ENCODE results near the gene RASSF4. TPM values are rescaled to one million over a fixed set of nuclear protein-coding genes. Genes with fewer than 3 reads are reported as not detected.

Gene RASSF4
- total and polyA plus RNA-seq, 3 experiments from 2014 or later = 0.85 to 2.8 (median 2.8) TPM

- no peak overlapping the region for H3K27ac Mint-ChIP-seq
- no peaks in the 10 kb centered on the region for H3K36me3 Mint-ChIP-seq
- Histone ChIP-seq H3K4me3 (ENCODE audit: low read length) (no peak overlapping the region), H3K36me3 (ENCODE audit: insufficient read depth, low read length) (no peaks in the 10 kb centered on the region), H3K27me3 (ENCODE audit: insufficient read depth, low read length, poor library complexity, severe bottlenecking) (no peaks in the 10 kb centered on the region), H3K9me3 (ENCODE audit: low read length) (no peaks in the 10 kb centered on the region), H3K27ac (ENCODE audit: low read depth, low read length) (no peak overlapping the region), H3K4me1 (ENCODE audit: insufficient read depth, low read length) (peaks cover 40% of the 10 kb centered on the region)
- H3K4me3 Mint-ChIP-seq = peak overlapping the region in 1 of 7 donors; percentile 21
- no peaks in the 10 kb centered on the region for H3K9me3 Mint-ChIP-seq
- POLR2A ChIA-PET = no interaction called here
- H3K27me3 Mint-ChIP-seq = peaks cover 0 to 3% of the 10 kb centered on the region in 2 donors
- H3K4me1 Mint-ChIP-seq = peaks cover 41 to 48% (median 47%) of the 10 kb centered on the region in 3 donors
- CTCF ChIA-PET = interaction anchor here (1.5 to 6.8 kb wide), 4 partner anchors 11 to 32 kb away, joined by 4 to 30 read pairs (median 5); no protein-coding TSS in a partner anchor
- no peak for DNase-seq
Observed at GRCh38 chr10:44965104-44965503, 5.5 kb downstream of the RASSF4 start.

- no peaks in the 10 kb centered on the region for H3K27me3 ChIP-seq (ENCODE audit: insufficient read depth, low read length, poor library complexity, severe bottlenecking)
- no peaks in the 10 kb centered on the region for H3K9me3 ChIP-seq (ENCODE audit: low read length)
- peaks cover 0 to 3% of the 10 kb centered on the region in 2 donors for H3K27me3 Mint-ChIP-seq
- peaks cover 37 to 43% (median 41%) of the 10 kb centered on the region in 3 donors for H3K4me1 Mint-ChIP-seq
- no peak overlapping the region for H3K4me3 Mint-ChIP-seq
- DNase-seq = no peak
- no peaks in the 10 kb centered on the region for H3K36me3 Mint-ChIP-seq
- POLR2A ChIA-PET = no interaction called here
- peak overlapping the region in 1 of 8 donors; percentile 27 for H3K27ac Mint-ChIP-seq
- no peak overlapping the region for H3K4me3 ChIP-seq (ENCODE audit: low read length)
- H3K36me3 ChIP-seq (ENCODE audit: insufficient read depth, low read length) = no peaks in the 10 kb centered on the region
- H3K4me1 ChIP-seq (ENCODE audit: insufficient read depth, low read length) = peaks cover 35% of the 10 kb centered on the region
- H3K27ac ChIP-seq (ENCODE audit: low read depth, low read length) = no peak overlapping the region
- H3K9me3 Mint-ChIP-seq = no peaks in the 10 kb centered on the region
- CTCF ChIA-PET = interaction anchor here (0.7 to 2.0 kb wide), 3 partner anchors 10 to 33 kb away, joined by 4 to 6 read pairs (median 4); no protein-coding TSS in a partner anchor
Observed at GRCh38 chr10:44965651-44966097, 6.1 kb downstream of the RASSF4 start.

- no peaks in the 10 kb centered on the region for H3K36me3 ChIP-seq (ENCODE audit: insufficient read depth, low read length)
- peaks cover 34% of the 10 kb centered on the region for H3K4me1 ChIP-seq (ENCODE audit: insufficient read depth, low read length)
- peak overlapping the region in 3 of 8 donors; percentile 7 to 33 (median 7) for H3K27ac Mint-ChIP-seq
- H3K9me3 ChIP-seq (ENCODE audit: low read length) = no peaks in the 10 kb centered on the region
- no peak overlapping the region for H3K4me3 ChIP-seq (ENCODE audit: low read length)
- H3K36me3 Mint-ChIP-seq = no peaks in the 10 kb centered on the region
- peaks cover 0 to 3% of the 10 kb centered on the region in 2 donors for H3K27me3 Mint-ChIP-seq
- POLR2A ChIA-PET = no interaction called here
- DNase-seq = no peak
- CTCF ChIA-PET = interaction anchor here (0.7 to 2.0 kb wide), 3 partner anchors 9 to 33 kb away, joined by 4 to 6 read pairs (median 4); no protein-coding TSS in a partner anchor
- peaks cover 33 to 39% (median 37%) of the 10 kb centered on the region in 3 donors for H3K4me1 Mint-ChIP-seq
- H3K27me3 ChIP-seq (ENCODE audit: insufficient read depth, low read length, poor library complexity, severe bottlenecking) = no peaks in the 10 kb centered on the region
- H3K27ac ChIP-seq (ENCODE audit: low read depth, low read length) = no peak overlapping the region
- no peak overlapping the region for H3K4me3 Mint-ChIP-seq
- H3K9me3 Mint-ChIP-seq = no peaks in the 10 kb centered on the region
Observed at GRCh38 chr10:44966129-44966815, 6.7 kb downstream of the RASSF4 start.

- no peak overlapping the region for H3K4me3 Mint-ChIP-seq
- Histone ChIP-seq H3K36me3 (ENCODE audit: insufficient read depth, low read length) (no peaks in the 10 kb centered on the region), H3K27me3 (ENCODE audit: insufficient read depth, low read length, poor library complexity, severe bottlenecking) (no peaks in the 10 kb centered on the region), H3K9me3 (ENCODE audit: low read length) (no peaks in the 10 kb centered on the region), H3K27ac (ENCODE audit: low read depth, low read length) (no peak overlapping the region), H3K4me3 (ENCODE audit: low read length) (no peak overlapping the region), H3K4me1 (ENCODE audit: insufficient read depth, low read length) (peaks cover 34% of the 10 kb centered on the region)
- peaks cover 33 to 39% (median 37%) of the 10 kb centered on the region in 3 donors for H3K4me1 Mint-ChIP-seq
- ChIA-PET POLR2A (no interaction called here), CTCF (interaction anchor here (0.9 to 2.0 kb wide), 5 partner anchors 17 to 37 kb away, joined by 3 to 8 read pairs (median 6); partner anchors contain the start of gene ZNF22)
- peak overlapping the region in 1 of 8 donors; percentile 89 for H3K27ac Mint-ChIP-seq
- no peaks in the 10 kb centered on the region for H3K36me3 Mint-ChIP-seq
- DNase-seq = no peak
- H3K27me3 Mint-ChIP-seq = peaks cover 0 to 3% of the 10 kb centered on the region in 2 donors
- no peaks in the 10 kb centered on the region for H3K9me3 Mint-ChIP-seq
Observed at GRCh38 chr10:44966816-44967509, 7.4 kb downstream of the RASSF4 start.

DNA sequence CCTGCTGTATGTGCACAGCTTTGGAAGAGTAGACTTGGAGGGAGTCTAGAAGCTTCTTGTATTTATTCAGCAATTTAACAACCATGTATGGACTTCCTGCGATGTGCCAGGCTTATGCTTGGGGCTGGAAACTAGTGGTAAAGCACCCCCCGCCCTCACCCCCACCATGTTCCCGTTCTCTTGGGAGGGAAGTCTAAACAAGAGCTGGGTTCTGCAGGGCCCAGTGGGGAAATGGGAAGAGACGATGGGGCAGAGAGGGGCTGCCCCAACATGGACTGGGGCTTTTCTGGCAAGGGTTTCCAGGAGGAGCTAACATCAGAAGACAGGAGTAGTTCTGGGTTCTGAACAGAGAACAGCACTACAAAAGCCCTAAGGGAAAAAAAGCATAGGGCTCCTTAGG lies 8.0 kb downstream of the RASSF4 start:
- no peaks in the 10 kb centered on the region for H3K9me3 ChIP-seq (ENCODE audit: low read length)
- ChIA-PET CTCF (interaction anchor here (0.9 to 2.0 kb wide), 3 partner anchors 33 to 36 kb away, joined by 3 to 8 read pairs (median 7); partner anchors contain the start of gene ZNF22), POLR2A (no interaction called here)
- peak overlapping the region in 7 of 8 donors; percentile 36 to 89 (median 39) for H3K27ac Mint-ChIP-seq
- H3K9me3 Mint-ChIP-seq = no peaks in the 10 kb centered on the region
- no peaks in the 10 kb centered on the region for H3K27me3 ChIP-seq (ENCODE audit: insufficient read depth, low read length, poor library complexity, severe bottlenecking)
- DNase-seq = no peak
- H3K4me3 ChIP-seq (ENCODE audit: low read length) = no peak overlapping the region
- no peaks in the 10 kb centered on the region for H3K36me3 Mint-ChIP-seq
- H3K4me1 ChIP-seq (ENCODE audit: insufficient read depth, low read length) = peaks cover 34% of the 10 kb centered on the region
- H3K27me3 Mint-ChIP-seq = peaks cover 0 to 2% of the 10 kb centered on the region in 2 donors
- no peak overlapping the region for H3K27ac ChIP-seq (ENCODE audit: low read depth, low read length)
- H3K36me3 ChIP-seq (ENCODE audit: insufficient read depth, low read length) = no peaks in the 10 kb centered on the region
- H3K4me3 Mint-ChIP-seq = peak overlapping the region in 4 of 7 donors; percentile 58 to 68 (median 64)
- H3K4me1 Mint-ChIP-seq = peaks cover 33 to 39% (median 37%) of the 10 kb centered on the region in 3 donors

GRCh38 chr10:44968091-44968490 lies 8.5 kb downstream of the RASSF4 start:
- Mint-ChIP-seq H3K36me3 (no peaks in the 10 kb centered on the region), H3K4me1 (peaks cover 33 to 39% (median 37%) of the 10 kb centered on the region in 3 donors), H3K4me3 (peak overlapping the region in 6 of 7 donors; percentile 57 to 68 (median 62)), H3K27ac (peak overlapping the region in 7 of 8 donors; percentile 0 to 89 (median 80)), H3K9me3 (no peaks in the 10 kb centered on the region), H3K27me3 (peaks cover 0 to 2% of the 10 kb centered on the region in 2 donors)
- ChIA-PET POLR2A (no interaction called here), CTCF (interaction anchor here (0.9 to 2.0 kb wide), 4 partner anchors 16 to 36 kb away, joined by 3 to 8 read pairs (median 5); partner anchors contain the start of gene ZNF22)
- Histone ChIP-seq H3K27ac (ENCODE audit: low read depth, low read length) (no peak overlapping the region), H3K4me3 (ENCODE audit: low read length) (no peak overlapping the region), H3K9me3 (ENCODE audit: low read length) (no peaks in the 10 kb centered on the region), H3K36me3 (ENCODE audit: insufficient read depth, low read length) (no peaks in the 10 kb centered on the region), H3K27me3 (ENCODE audit: insufficient read depth, low read length, poor library complexity, severe bottlenecking) (no peaks in the 10 kb centered on the region), H3K4me1 (ENCODE audit: insufficient read depth, low read length) (peaks cover 34% of the 10 kb centered on the region)
- DNase-seq = no peak

- peak in 4 of 5 donors; percentile 13 to 62 (median 38) for DNase-seq
- peak overlapping the region; percentile 0 to 95 (median 76) for H3K27ac Mint-ChIP-seq
- Histone ChIP-seq H3K9me3 (ENCODE audit: low read length) (no peaks in the 10 kb centered on the region), H3K27ac (ENCODE audit: low read depth, low read length) (no peak overlapping the region), H3K4me3 (ENCODE audit: low read length) (no peak overlapping the region), H3K27me3 (ENCODE audit: insufficient read depth, low read length, poor library complexity, severe bottlenecking) (no peaks in the 10 kb centered on the region), H3K4me1 (ENCODE audit: insufficient read depth, low read length) (peaks cover 37% of the 10 kb centered on the region), H3K36me3 (ENCODE audit: insufficient read depth, low read length) (no peaks in the 10 kb centered on the region)
- peak overlapping the region; percentile 6 to 68 (median 64) for H3K4me3 Mint-ChIP-seq
- ChIA-PET CTCF (interaction anchor here (1.1 to 2.0 kb wide), 5 partner anchors 10 to 36 kb away, joined by 3 to 9 read pairs (median 7); partner anchors contain the start of genes RASSF4 and ZNF22), POLR2A (no interaction called here)
- H3K4me1 Mint-ChIP-seq = peaks cover 33 to 43% (median 42%) of the 10 kb centered on the region in 3 donors
- no peaks in the 10 kb centered on the region for H3K36me3 Mint-ChIP-seq
- peaks cover 0 to 2% of the 10 kb centered on the region in 2 donors for H3K27me3 Mint-ChIP-seq
- no peaks in the 10 kb centered on the region for H3K9me3 Mint-ChIP-seq
Observed at GRCh38 chr10:44968500-44969400, 9.1 kb downstream of the RASSF4 start.

Measured in CD8-positive, alpha-beta memory T cell (primary cell).